Pancreas (tissue), 10 donors: ENCODE measurements around the gene RHBDL3. TPM values are rescaled to one million over a fixed set of nuclear protein-coding genes. Genes with fewer than 3 reads are reported as not detected.
"Not testable (repeated sequence)": the region's sequence is repeated elsewhere in the genome, so short reads cannot be mapped to it uniquely, and the experiment has no call there.

Experiments used
- ATAC-seq, 4 donors: fragments of 200-7000 bp; cut with Tn5 transposase; one replicate each; pipeline versions ENCODE4 v1.8.0 to v1.9.1; 2020; ENCODE audit warnings: mild to moderate bottlenecking in 4 of 4, moderate library complexity in 4 of 4
- DNase-seq, 6 donors: peaks; one replicate each; pipeline ENCODE4 v3.0.0-alpha.2; 2020
- FAIRE-seq: peaks from 2 replicates; lab custom pipeline; 2012; peaks lifted over from hg19 to GRCh38; lab: Jason Lieb, UNC
- H3K27ac ChIP-seq, 4 donors: fragments of 200-600 bp; sonication (generic); 1 replicate in 3 of 4; 2 replicates in 1 of 4; pipeline versions ENCODE4 v1.5.0 to v1.8.0; 2020
- H3K27me3 ChIP-seq, 4 donors: fragments of 200-600 bp; one replicate each; pipeline ENCODE4 v1.8.0; 2021
- H3K36me3 ChIP-seq, 3 donors: fragments of 200-600 bp; sonication (generic) in 1 of 3; one replicate each; pipeline versions ENCODE4 v1.5.0 to v1.8.0; 2020 to 2021
- H3K4me1 ChIP-seq, 3 donors: fragments of 200-600 bp; one replicate each; pipeline ENCODE4 v1.8.0; 2021
- H3K4me3 ChIP-seq, 4 donors: fragments of 200-600 bp; sonication (generic) in 2 of 4; one replicate each; pipeline versions ENCODE4 v1.5.0 to v1.8.0; 2020 to 2021
- H3K9me3 ChIP-seq, 4 donors: fragments of 200-600 bp; one replicate each; pipeline ENCODE4 v1.8.0; 2021
- CTCF ChIP-seq, 4 donors: fragments of 200-600 bp; sonication (generic) in 3 of 4; IDR thresholded peaks; one replicate each; pipeline versions ENCODE4 v1.5.0 to v1.8.0; 2021; ENCODE audit warnings: antibody characterized with exemption in 4 of 4
- WGBS, 2 donors: extraction: QIAGEN DNeasy Blood & Tissue Kit; methylation state at CpG; one replicate each; pipeline ENCODE4 v1.1.7; 2013; 5-methylcytosine and 5-hydroxymethylcytosine counted together
- intact Hi-C, 3 donors: fragments of 100-400 bp; cut with DNase I; formaldehyde crosslinking; loops; one replicate each; pipeline versions ENCODE4 v1.11.1 to v1.14.2; 2022
- polyA plus RNA-seq, 2 donors: library from polyadenylated mRNA; stranded (reverse); fragments of 200-250 nt; gene quantifications; one replicate each; pipeline ENCODE4 v1.2.3, GENCODE V29; 2013
- total RNA-seq, 6 donors: library from RNA; stranded (reverse); fragmentation: NEBNext Ultra II Directional in 4 of 6; extraction: Animal tissue kit (Norgen Biotek cat#: 25700) in 4 of 6; gene quantifications; one replicate each; pipeline versions ENCODE4 v1.2.1 to v1.2.4, GENCODE V29; 2021 to 2023
- donor health status: healthy with polysubstance abuse.
- donor health status: DM: no; HTN: no; CAD: no; lungs with moderate emphysema.
- donor health status: DM: no; HTN: no; CAD: no.
- donor health status: control.
- donor health status: control.
- donor health status: Bipolar disorder and iron deficiency.
- donor health status: DM: yes; HTN: yes; CAD: no.
- donor health status: DM: no; HTN: no; CAD: no.
- donor health status: DM: no; HTN: no; CAD: no.
- donor health status: DM: yes; HTN: yes; CAD: no.

The RHBDL3 gene
- total and polyA plus RNA-seq, 8 donors = 0.12 to 1.8 (median 0.47) TPM

DNA sequence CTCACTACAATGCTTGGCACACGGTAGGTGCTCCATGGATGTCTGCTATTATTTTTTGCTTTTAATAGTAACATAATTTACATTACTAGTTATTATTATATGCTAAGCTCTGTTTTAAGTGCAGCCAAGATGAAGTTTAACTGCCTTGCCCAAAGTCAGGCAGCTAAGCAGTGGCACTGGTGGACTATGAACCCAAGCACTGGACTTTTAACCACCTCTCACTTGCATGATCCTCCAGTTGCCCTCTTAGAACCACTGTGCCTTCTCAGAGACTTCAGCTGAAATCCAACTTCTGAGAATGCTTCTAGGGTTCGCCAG, 82.8 kb downstream of the RHBDL3 start:
- ATAC-seq (no peak), FAIRE-seq (no peak), DNase-seq (no peak)
- no peaks in the 10 kb centered on the region for H3K9me3 ChIP-seq
- H3K4me1 ChIP-seq = peaks cover 9 to 27% (median 13%) of the 10 kb centered on the region in 3 donors
- no peaks in the 10 kb centered on the region for H3K36me3 ChIP-seq
- WGBS, 2 donors = 96 to 99% methylated on average over 2 of the region's 2 CpGs
- TF ChIP-seq CTCF (IDR thresholded peaks at IDR 0.05) = no peak
- H3K27ac ChIP-seq = no peak overlapping the region
- H3K27me3 ChIP-seq = no peaks in the 10 kb centered on the region
- no peak overlapping the region for H3K4me3 ChIP-seq
- intact Hi-C loops = no loop called here

DNA sequence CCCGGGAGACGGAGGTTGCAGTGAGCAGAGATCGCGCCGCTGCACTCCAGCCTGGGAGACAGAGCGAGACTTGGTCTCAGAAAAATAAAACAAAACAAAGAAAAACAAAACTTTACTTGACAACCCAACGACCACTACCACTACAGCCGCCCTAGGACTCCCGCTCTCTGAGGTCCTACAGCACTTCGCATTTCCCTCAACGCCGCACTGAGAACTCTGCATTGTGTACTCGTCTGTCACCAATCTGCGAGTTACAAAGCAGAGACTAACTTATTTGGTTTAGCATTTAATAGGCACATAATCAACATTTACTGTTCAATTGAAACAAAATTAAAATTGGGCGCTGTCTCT, 83.8 kb downstream of the RHBDL3 start:
- TF ChIP-seq CTCF (IDR thresholded peaks at IDR 0.05) = no peak
- no peaks in the 10 kb centered on the region for H3K27me3 ChIP-seq
- 4 to 11% methylated on average over 15 of the region's 15 CpGs for WGBS, 2 donors
- peak in 2 of 6 donors; percentile 29 to 31 for DNase-seq
- peaks cover 9 to 31% (median 13%) of the 10 kb centered on the region in 3 donors for H3K4me1 ChIP-seq
- FAIRE-seq = no peak
- peak in 3 of 4 donors; percentile 18 to 40 (median 36) for ATAC-seq
- intact Hi-C loops = no loop called here
- no peaks in the 10 kb centered on the region for H3K36me3 ChIP-seq
- peak overlapping the region; percentile 84 to 97 (median 88) for H3K27ac ChIP-seq
- peak overlapping the region; percentile 26 to 80 (median 72) for H3K4me3 ChIP-seq
- H3K9me3 ChIP-seq = no peaks in the 10 kb centered on the region

GRCh38 chr17:32349854-32350665, 84.4 kb downstream of the RHBDL3 start, which contains the start of gene ZNF207:
ZNF207 (plus strand) TSS chr17:32350157; CDS start chr17:32350286, 129 bp downstream.
- peak within 1 kb of the TSS; percentile 72 to 80 (median 72) for H3K4me3 ChIP-seq
- TF ChIP-seq CTCF (IDR thresholded peaks at IDR 0.05) = no peak
- H3K27me3 ChIP-seq = no peaks in the 10 kb centered on the region
- H3K4me1 ChIP-seq = peaks cover 9 to 37% (median 18%) of the 10 kb centered on the region in 3 donors
- peak within 1 kb of the TSS; percentile 84 to 97 (median 88) for H3K27ac ChIP-seq
- peak; percentile 97 to 99 (median 98) for ATAC-seq
- intact Hi-C loops = no loop called here
- no peaks in the 10 kb centered on the region for H3K36me3 ChIP-seq
- peak; percentile 60 for FAIRE-seq
- H3K9me3 ChIP-seq = no peaks in the 10 kb centered on the region
- 0 to 1% methylated on average over 47 of the region's 47 CpGs for WGBS, 2 donors
- peak; percentile 91 to 98 (median 95) for DNase-seq

DNA sequence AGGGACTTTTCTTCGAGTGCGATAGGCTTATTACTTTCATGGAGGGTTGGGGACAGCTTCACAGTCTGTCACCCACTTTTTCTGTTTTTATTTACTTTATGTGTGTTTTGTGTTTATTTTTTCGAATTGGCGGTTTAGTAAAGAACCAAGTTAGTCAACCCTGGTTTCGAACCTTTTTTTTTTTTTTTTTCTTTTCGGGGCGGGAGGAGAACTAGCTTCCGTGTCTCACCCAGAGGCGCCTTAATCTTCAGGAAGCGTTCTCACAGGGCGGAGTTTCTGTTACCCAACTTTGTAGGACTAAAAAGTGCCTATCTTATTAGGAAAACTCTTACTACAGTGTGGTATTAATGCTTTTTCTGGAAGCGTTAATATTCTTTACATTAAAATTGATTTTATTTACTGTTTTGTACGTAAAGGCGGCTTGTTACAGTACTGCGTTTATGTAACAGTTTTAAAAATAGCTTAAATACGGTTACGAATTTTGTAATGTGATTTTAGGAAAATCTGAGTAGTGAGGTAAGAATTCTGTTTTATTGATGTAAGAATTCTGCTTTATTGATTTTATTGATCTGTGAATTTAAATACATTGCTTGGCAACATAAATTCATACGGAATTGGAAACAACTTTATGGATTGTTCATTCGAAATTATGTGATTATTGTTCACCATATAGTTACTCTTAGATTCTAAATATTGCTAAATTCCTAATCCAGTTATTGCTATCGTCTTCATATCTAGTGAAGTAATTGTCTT, 85.2 kb downstream of the RHBDL3 start:
- DNase-seq (peak in 2 of 6 donors; percentile 28 to 29), FAIRE-seq (no peak), ATAC-seq (peak; percentile 63 to 78 (median 68))
- H3K4me1 ChIP-seq = peaks cover 14 to 43% (median 25%) of the 10 kb centered on the region in 3 donors
- H3K36me3 ChIP-seq = no peaks in the 10 kb centered on the region
- H3K27me3 ChIP-seq = no peaks in the 10 kb centered on the region
- H3K9me3 ChIP-seq = no peaks in the 10 kb centered on the region
- peak overlapping the region; percentile 72 to 80 (median 72) for H3K4me3 ChIP-seq
- peak overlapping the region; percentile 84 to 97 (median 88) for H3K27ac ChIP-seq
- WGBS, 2 donors = 0% methylated on average over 20 of the region's 20 CpGs
- intact Hi-C loops = no loop called here
- no peak for TF ChIP-seq CTCF (IDR thresholded peaks at IDR 0.05)

- intact Hi-C loops, H3K9me3 ChIP-seq, ATAC-seq, H3K27me3 ChIP-seq, H3K27ac ChIP-seq, DNase-seq, FAIRE-seq: not testable (repeated sequence)
- Histone ChIP-seq H3K4me3 (peak overlapping the region in 3 of 4 donors; percentile 72 to 80 (median 73)), H3K4me1 (peaks cover 19 to 50% (median 26%) of the 10 kb centered on the region in 3 donors), H3K36me3 (peaks cover 0 to 13% (median 0%) of the 10 kb centered on the region in 3 donors)
- 90 to 97% methylated on average over 9 of the region's 9 CpGs for WGBS, 2 donors
These were observed 87.1 kb downstream of the RHBDL3 start for GRCh38 chr17:32352734-32353133.
